Kidney epithelial cell (primary cell): Measurements from ENCODE around the gene SLC1A4. TPM values are rescaled to one million over a fixed set of nuclear protein-coding genes. Genes with fewer than 3 reads are reported as not detected.

Source experiments
- DNase-seq: peaks from one replicate; pipeline ENCODE4 v3.0.0-alpha.2; 2010; ENCODE audit warnings: low read depth
- H3K27me3 ChIP-seq: 2 replicates; pipeline ENCODE4 v1.6.0; 2011; ENCODE audit warnings: low read length; ENCODE audit not compliant: control insufficient read depth, insufficient read depth
- H3K36me3 ChIP-seq: 2 replicates; pipeline ENCODE4 v1.5.1; 2011; ENCODE audit warnings: low read length; ENCODE audit not compliant: control insufficient read depth, insufficient read depth
- H3K4me3 ChIP-seq: 2 replicates; pipeline ENCODE4 v1.5.1; 2011; ENCODE audit warnings: low read depth, mild to moderate bottlenecking, control low read depth, low read length
- CTCF ChIP-seq: IDR thresholded peaks from 2 replicates; pipeline ENCODE4 v1.5.1; 2011; ENCODE audit warnings: mild to moderate bottlenecking, moderate library complexity, low read length, control low read depth, inconsistent platforms; ENCODE audit not compliant: insufficient read depth, poor library complexity, severe bottlenecking
- total RNA-seq: library from RNA; depleted of rRNA; stranded (reverse); fragments of >200 nt; gene quantifications from 2 replicates; pipeline ENCODE4 v1.2.3, GENCODE V29; 2015

The SLC1A4 gene
- total RNA-seq, 1 donor from 2014 or later: 45.0 TPM

- Histone ChIP-seq H3K36me3 (no peaks in the 10 kb centered on the region), H3K27me3 (no peaks in the 10 kb centered on the region), H3K4me3 (no peak overlapping the region)
- no peak for TF ChIP-seq CTCF
- DNase-seq: no peak
These were observed 37.8 kb upstream of the SLC1A4 start for GRCh38 chr2:64951306-64951953.

GRCh38 chr2:64952096-64952495 lies 37.1 kb upstream of the SLC1A4 start:
- H3K27me3 ChIP-seq: no peaks in the 10 kb centered on the region
- no peak for TF ChIP-seq CTCF
- no peak for DNase-seq
- no peak overlapping the region for H3K4me3 ChIP-seq
- no peaks in the 10 kb centered on the region for H3K36me3 ChIP-seq

GRCh38 chr2:64952511-64953482 lies 36.4 kb upstream of the SLC1A4 start:
- DNase-seq: peak; percentile 48
- Histone ChIP-seq H3K36me3 (no peaks in the 10 kb centered on the region), H3K27me3 (no peaks in the 10 kb centered on the region), H3K4me3 (no peak overlapping the region)
- TF ChIP-seq CTCF: no peak

GRCh38 chr2:64955467-64955866 lies 33.7 kb upstream of the SLC1A4 start:
- Histone ChIP-seq H3K27me3 (no peaks in the 10 kb centered on the region), H3K36me3 (no peaks in the 10 kb centered on the region), H3K4me3 (no peak overlapping the region)
- no peak for DNase-seq
- no peak for TF ChIP-seq CTCF

- Histone ChIP-seq H3K27me3 (no peaks in the 10 kb centered on the region), H3K36me3 (no peaks in the 10 kb centered on the region), H3K4me3 (no peak overlapping the region)
- TF ChIP-seq CTCF: no peak
- no peak for DNase-seq
These were observed 31.9 kb upstream of the SLC1A4 start for GRCh38 chr2:64957109-64957903.
